HepG2 (cell line): ENCODE data around the gene CERS6. TPM values are rescaled to one million over a fixed set of nuclear protein-coding genes. Genes with fewer than 3 reads are reported as not detected.
A peak's percentile ranks its signal among the peaks of the same experiment; 100 is the strongest.

Experiments
- AKNA ChIP-seq: sonication (generic); formaldehyde crosslinking; IDR thresholded peaks from 2 replicates; pipeline ENCODE4 v1.4.0; 2020; ENCODE audit warnings: missing genetic modification reagents, borderline replicate concordance
- ATF6 ChIP-seq: sonication (generic); formaldehyde crosslinking; conservative IDR thresholded peaks from 2 replicates; pipeline ENCODE4 v1.4.0; 2020; ENCODE audit warnings: missing genetic modification reagents
- BCL6 ChIP-seq: IDR thresholded peaks from 2 replicates; pipeline ENCODE4 v1.6.1; 2016; ENCODE audit warnings: missing genetic modification reagents, missing compliant biosample characterization
- DMTF1 ChIP-seq: sonication (generic); formaldehyde crosslinking; IDR thresholded peaks from 2 replicates; pipeline ENCODE4 v1.4.0; 2020; ENCODE audit warnings: mild to moderate bottlenecking, missing genetic modification reagents
- GATAD1 ChIP-seq: IDR thresholded peaks from 2 replicates; pipeline ENCODE4 v1.6.1; 2016; ENCODE audit warnings: missing genetic modification reagents, missing compliant biosample characterization
- GATAD2A ChIP-seq: IDR thresholded peaks from 2 replicates; pipeline ENCODE4 v1.6.1; 2016
- GTF2F1 ChIP-seq: fragments of 150-350 bp; IDR thresholded peaks from 2 replicates; pipeline ENCODE4 v1.6.1; 2014; ENCODE audit warnings: low read length
- GZF1 ChIP-seq: sonication (generic); formaldehyde crosslinking; IDR thresholded peaks from 2 replicates; pipeline ENCODE4 v1.5.1; 2020; ENCODE audit warnings: mild to moderate bottlenecking, missing genetic modification reagents
- HMG20A ChIP-seq: IDR thresholded peaks from 2 replicates; pipeline ENCODE4 v1.6.1; 2016; ENCODE audit warnings: borderline replicate concordance
- IKZF1 ChIP-seq: fragments of 450-650 bp; IDR thresholded peaks from 2 replicates; pipeline ENCODE4 v1.7.1; 2016
- MTA1 ChIP-seq: sonication (generic); formaldehyde crosslinking; IDR thresholded peaks from 2 replicates; pipeline ENCODE4 v1.4.0; 2020; ENCODE audit warnings: missing genetic modification reagents, mild to moderate bottlenecking, borderline replicate concordance
- NFYC ChIP-seq: IDR thresholded peaks from 2 replicates; pipeline ENCODE4 v1.6.1; 2016; ENCODE audit warnings: missing genetic modification reagents, missing compliant biosample characterization
- SOX5 ChIP-seq: IDR thresholded peaks from 2 replicates; pipeline ENCODE4 v1.6.1; 2016; ENCODE audit warnings: borderline replicate concordance
- STAG1 ChIP-seq: sonication (generic); formaldehyde crosslinking; IDR thresholded peaks from 2 replicates; pipeline ENCODE4 v1.4.0; 2020; ENCODE audit warnings: missing genetic modification reagents
- ZNF280D ChIP-seq: sonication (generic); formaldehyde crosslinking; IDR thresholded peaks from 2 replicates; pipeline ENCODE4 v1.5.1; 2020; ENCODE audit warnings: mild to moderate bottlenecking, missing genetic modification reagents
- ZNF337 ChIP-seq: sonication (generic); formaldehyde crosslinking; IDR thresholded peaks from 2 replicates; pipeline ENCODE4 v1.5.1; 2020; ENCODE audit warnings: missing genetic modification reagents, low read depth, mild to moderate bottlenecking, borderline replicate concordance
- ZNF362 ChIP-seq: sonication (generic); formaldehyde crosslinking; IDR thresholded peaks from 2 replicates; pipeline ENCODE4 v1.4.0; 2020; ENCODE audit warnings: missing genetic modification reagents, mild to moderate bottlenecking, borderline replicate concordance
- ZNF746 ChIP-seq: sonication (generic); formaldehyde crosslinking; IDR thresholded peaks from 2 replicates; pipeline ENCODE4 v1.8.0; 2022; ENCODE audit warnings: mild to moderate bottlenecking, missing genetic modification reagents
- polyA plus RNA-seq, 8 experiments: library from polyadenylated mRNA; depleted of rRNA in 3 of 8; stranded (reverse) in 7 of 8; unstranded in 1 of 8; fragments of >200 nt; fragmentation: Illumina TruSeq in 4 of 8; extraction: Trizol in 4 of 8; gene quantifications; 2 replicates each; pipeline versions ENCODE4 v1.2.1 to v1.2.3, GENCODE V29; 2011 to 2016; ENCODE audit warnings: low read depth in 4 of 8, missing spikeins in 1 of 8, mixed read lengths in 1 of 8; ENCODE audit not compliant: insufficient read depth in 1 of 8
- total RNA-seq, 5 experiments: library from RNA; depleted of rRNA; stranded (reverse); fragments of >200 nt; fragmentation: Illumina TruSeq; extraction: Trizol; gene quantifications; 2 replicates each; pipeline ENCODE4 v1.2.3, GENCODE V29; 2016; ENCODE audit warnings: low read depth in 1 of 5

The CERS6 gene
- total and polyA plus RNA-seq, 2 of the 13 experiments (the other 11 are each of a cell fraction or from before 2014, with no cell fraction given), result 10.1 to 20.3 TPM

GRCh38 chr2:168478206-168478605 is 22.1 kb downstream of the CERS6 start (continued):
- TF ChIP-seq GTF2F1 (no peak), ZNF746 (CRISPR knock-in tag) (no peak), ATF6 (CRISPR knock-in tag) (no peak), BCL6 (CRISPR knock-in tag) (0 out of 2 replicates have a peak, but pooled peaks have one; percentile 27), GATAD1 (CRISPR knock-in tag) (no peak), AKNA (no peak), HMG20A (CRISPR knock-in tag) (peak; percentile 33; the same call in 1 of the 2 replicates), NFYC (CRISPR knock-in tag) (0 out of 2 replicates have a peak, but pooled peaks have one; percentile 10), GZF1 (no peak), ZNF280D (CRISPR knock-in tag) (0 out of 2 replicates have a peak, but pooled peaks have one; percentile 48), SOX5 (CRISPR knock-in tag) (peak; percentile 71), IKZF1 (no peak), MTA1 (no peak), ZNF362 (CRISPR knock-in tag) (no peak), ZNF337 (CRISPR knock-in tag) (no peak), GATAD2A (peak; percentile 66), DMTF1 (CRISPR knock-in tag) (no peak), STAG1 (CRISPR knock-in tag) (no peak)
